Adipocyte (in vitro differentiated cells): ENCODE measurements around the gene TULP3.

Experiments
- DNase-seq: peaks from one replicate; pipeline ENCODE4 v3.0.0-alpha.2; 2015; ENCODE audit warnings: low read depth
- H3K27me3 ChIP-seq: replicated peaks from 2 replicates; pipeline ENCODE4 v1.7.0; 2013; ENCODE audit warnings: mild to moderate bottlenecking, low read length, moderate library complexity; ENCODE audit not compliant: control insufficient read depth, insufficient read depth
- H3K36me3 ChIP-seq: 2 replicates; pipeline ENCODE4 v1.7.0; 2013; ENCODE audit warnings: low read length, mild to moderate bottlenecking, moderate library complexity; ENCODE audit not compliant: control insufficient read depth, insufficient read depth, severe bottlenecking
- H3K4me1 ChIP-seq: 2 replicates; pipeline ENCODE4 v1.7.0; 2013; ENCODE audit warnings: mild to moderate bottlenecking, low read length, moderate library complexity; ENCODE audit not compliant: control insufficient read depth, insufficient read depth
- H3K4me3 ChIP-seq: 2 replicates; pipeline ENCODE4 v1.7.0; 2013; ENCODE audit warnings: mild to moderate bottlenecking, low read length, moderate library complexity
- H3K9ac ChIP-seq: 2 replicates; pipeline ENCODE4 v1.7.0; 2013; ENCODE audit warnings: mild to moderate bottlenecking, low read length, moderate library complexity
- H3K9me3 ChIP-seq: 2 replicates; pipeline ENCODE4 v1.7.0; 2013; ENCODE audit warnings: mild to moderate bottlenecking, low read length, moderate library complexity; ENCODE audit not compliant: control insufficient read depth

TULP3 gene

GRCh38 chr12:2977776-2978175, 87.1 kb downstream of the TULP3 start:
- DNase-seq: no peak
- H3K9ac ChIP-seq: no peak overlapping the region
- H3K4me3 ChIP-seq: no peak overlapping the region
- no peaks in the 10 kb centered on the region for H3K9me3 ChIP-seq
- H3K4me1 ChIP-seq: no peaks in the 10 kb centered on the region
- H3K36me3 ChIP-seq: no peaks in the 10 kb centered on the region
- H3K27me3 ChIP-seq: no peaks in the 10 kb centered on the region

GRCh38 chr12:2979806-2980205, 89.1 kb downstream of the TULP3 start:
- H3K9ac ChIP-seq: no peak overlapping the region
- no peaks in the 10 kb centered on the region for H3K4me1 ChIP-seq
- no peaks in the 10 kb centered on the region for H3K9me3 ChIP-seq
- no peaks in the 10 kb centered on the region for H3K36me3 ChIP-seq
- no peaks in the 10 kb centered on the region for H3K27me3 ChIP-seq
- DNase-seq: no peak
- no peak overlapping the region for H3K4me3 ChIP-seq

- Histone ChIP-seq H3K27me3 (no peaks in the 10 kb centered on the region), H3K4me3 (no peak overlapping the region), H3K36me3 (no peaks in the 10 kb centered on the region), H3K9me3 (no peaks in the 10 kb centered on the region), H3K4me1 (no peaks in the 10 kb centered on the region), H3K9ac (no peak overlapping the region)
- DNase-seq: no peak
These were observed 89.9 kb downstream of the TULP3 start for GRCh38 chr12:2980630-2981029.

GRCh38 chr12:2982361-2982760, 91.7 kb downstream of the TULP3 start:
- H3K9ac ChIP-seq: no peak overlapping the region
- H3K9me3 ChIP-seq: no peaks in the 10 kb centered on the region
- no peak for DNase-seq
- no peaks in the 10 kb centered on the region for H3K4me1 ChIP-seq
- no peak overlapping the region for H3K4me3 ChIP-seq
- H3K27me3 ChIP-seq: no peaks in the 10 kb centered on the region
- H3K36me3 ChIP-seq: no peaks in the 10 kb centered on the region

GRCh38 chr12:2984249-2984648, 93.6 kb downstream of the TULP3 start:
- H3K9me3 ChIP-seq: no peaks in the 10 kb centered on the region
- no peaks in the 10 kb centered on the region for H3K4me1 ChIP-seq
- no peak overlapping the region for H3K4me3 ChIP-seq
- no peaks in the 10 kb centered on the region for H3K36me3 ChIP-seq
- DNase-seq: no peak
- H3K9ac ChIP-seq: no peak overlapping the region
- no peaks in the 10 kb centered on the region for H3K27me3 ChIP-seq

- Histone ChIP-seq H3K9me3 (peaks cover 2% of the 10 kb centered on the region), H3K9ac (no peak overlapping the region), H3K4me3 (no peak overlapping the region), H3K36me3 (no peaks in the 10 kb centered on the region), H3K27me3 (no peaks in the 10 kb centered on the region), H3K4me1 (no peaks in the 10 kb centered on the region)
- DNase-seq: no peak
These were observed 94.0 kb downstream of the TULP3 start for GRCh38 chr12:2984698-2985097.

- Histone ChIP-seq H3K9me3 (peaks cover 3% of the 10 kb centered on the region), H3K4me1 (no peaks in the 10 kb centered on the region), H3K9ac (no peak overlapping the region), H3K4me3 (no peak overlapping the region), H3K27me3 (no peaks in the 10 kb centered on the region), H3K36me3 (no peaks in the 10 kb centered on the region)
- no peak for DNase-seq
These were observed 96.2 kb downstream of the TULP3 start for GRCh38 chr12:2986876-2987275.

GRCh38 chr12:2988494-2988893, 97.8 kb downstream of the TULP3 start:
- DNase-seq: no peak
- Histone ChIP-seq H3K9ac (no peak overlapping the region), H3K27me3 (no peaks in the 10 kb centered on the region), H3K4me3 (no peak overlapping the region), H3K36me3 (no peaks in the 10 kb centered on the region), H3K9me3 (peaks cover 3% of the 10 kb centered on the region), H3K4me1 (peaks cover 4% of the 10 kb centered on the region)
